ENCODE measurements around the gene POLR1C.
"Not testable (repeated sequence)": the region's sequence is repeated elsewhere in the genome, so short reads cannot be mapped to it uniquely, and the experiment has no call there.

Gene POLR1C

DNA sequence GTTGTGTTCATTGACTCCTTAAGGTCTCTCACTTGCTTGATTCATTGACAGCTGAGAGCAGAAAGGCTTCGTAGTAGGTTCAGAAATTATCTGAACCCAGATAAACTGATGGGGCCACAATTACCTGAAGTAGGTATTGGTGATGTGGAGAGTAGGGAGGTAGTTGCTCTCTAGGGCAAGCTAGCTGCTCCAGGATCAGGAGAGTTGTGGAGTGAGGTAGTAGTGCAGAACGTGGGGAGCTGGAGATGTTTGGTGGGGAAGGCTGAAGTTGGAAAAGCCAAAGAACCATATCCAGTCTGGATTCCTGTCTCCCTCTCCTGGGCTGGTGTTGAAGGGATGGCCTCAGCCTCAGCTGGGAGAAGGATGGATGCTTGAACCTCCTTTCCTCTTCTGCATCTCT, 23.7 kb upstream of the POLR1C start:
- DNase-seq = no peak

DNA sequence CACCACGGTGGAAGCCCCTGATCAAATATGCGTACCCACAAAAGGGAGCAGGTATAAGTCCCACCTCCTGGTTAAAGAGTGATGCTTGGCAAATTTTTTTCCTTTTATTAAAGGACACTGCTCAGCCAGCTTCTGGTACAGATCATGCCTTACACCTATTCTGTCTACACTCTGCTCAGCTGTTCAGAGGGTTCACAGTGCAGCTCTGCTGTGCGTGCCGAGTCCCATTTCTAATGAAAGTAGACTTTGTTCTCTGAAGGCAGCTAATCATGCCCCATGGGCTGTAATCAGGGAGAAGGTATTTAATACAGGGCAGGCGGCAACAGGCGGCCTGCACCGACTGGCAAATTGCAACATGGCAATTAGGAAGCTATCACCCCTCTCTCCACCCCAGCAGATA, 23.1 kb upstream of the POLR1C start:
- DNase-seq = no peak

DNA sequence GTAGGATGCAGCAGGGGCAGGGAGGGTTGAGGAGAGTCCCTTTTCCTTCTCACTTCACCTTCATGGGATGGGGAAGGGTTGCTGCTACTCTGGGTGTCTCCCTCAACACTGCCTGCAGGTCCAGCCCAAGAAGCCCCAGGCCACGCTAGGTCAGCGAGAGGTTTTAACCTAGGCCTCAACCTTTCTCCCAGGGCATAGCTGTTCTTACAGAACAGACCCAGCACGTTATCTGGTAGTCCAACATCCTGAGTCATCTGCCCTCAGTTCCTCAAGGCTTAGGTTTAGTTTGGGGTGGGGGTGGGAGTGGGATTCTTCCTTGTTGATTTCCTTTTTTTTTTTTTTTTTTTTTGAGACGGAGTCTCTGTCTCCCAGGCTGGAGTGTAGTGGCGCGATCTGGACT, 22.6 kb upstream of the POLR1C start:
- DNase-seq = no peak

DNA sequence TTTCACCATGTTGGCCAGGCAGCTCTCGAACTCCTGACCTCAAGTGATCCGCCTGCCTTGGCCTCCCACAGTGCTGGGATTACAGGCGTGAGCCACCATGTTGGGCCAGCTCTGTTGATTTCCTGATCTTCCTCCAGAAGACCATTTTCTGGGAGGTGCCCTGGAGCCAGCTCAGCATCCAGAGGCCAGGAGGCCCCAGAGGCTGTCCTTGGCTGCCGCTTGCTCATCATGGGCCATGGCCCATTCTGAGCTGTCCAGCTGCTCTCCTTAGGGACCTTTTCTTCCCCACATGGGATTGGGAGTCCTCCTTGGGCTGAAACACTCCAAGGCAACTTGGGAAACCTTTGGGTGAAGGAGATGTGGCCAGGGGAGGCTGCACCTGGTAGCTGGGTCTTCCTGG, 22.1 kb upstream of the POLR1C start:
- DNase-seq = no peak

DNA sequence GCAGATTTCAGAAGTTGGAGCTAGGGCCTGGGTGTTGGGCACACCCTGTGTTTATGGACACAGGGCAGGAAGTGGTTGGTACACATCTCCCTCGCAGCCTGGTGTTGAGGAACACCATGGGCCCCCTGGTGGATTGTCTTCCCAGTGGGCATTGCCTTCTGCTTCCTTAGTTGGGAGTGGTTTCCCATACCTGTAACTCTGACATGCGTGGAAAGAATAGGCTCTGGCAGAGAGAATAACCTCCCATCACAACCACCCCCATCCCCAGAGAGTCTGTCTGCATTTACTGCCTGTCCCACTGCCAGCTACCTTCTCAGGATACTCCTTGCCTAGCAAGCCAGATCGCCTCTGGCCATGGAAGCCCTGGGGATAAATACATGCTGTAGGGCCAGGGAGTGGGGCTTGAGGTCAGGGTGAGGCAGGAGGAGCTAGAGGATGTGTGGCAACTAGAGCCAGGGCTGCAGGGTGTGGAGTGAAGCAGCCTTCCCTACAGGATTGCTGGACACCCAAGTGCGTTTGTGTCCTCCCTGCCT, 21.4 kb upstream of the POLR1C start:
- DNase-seq = no peak

DNA sequence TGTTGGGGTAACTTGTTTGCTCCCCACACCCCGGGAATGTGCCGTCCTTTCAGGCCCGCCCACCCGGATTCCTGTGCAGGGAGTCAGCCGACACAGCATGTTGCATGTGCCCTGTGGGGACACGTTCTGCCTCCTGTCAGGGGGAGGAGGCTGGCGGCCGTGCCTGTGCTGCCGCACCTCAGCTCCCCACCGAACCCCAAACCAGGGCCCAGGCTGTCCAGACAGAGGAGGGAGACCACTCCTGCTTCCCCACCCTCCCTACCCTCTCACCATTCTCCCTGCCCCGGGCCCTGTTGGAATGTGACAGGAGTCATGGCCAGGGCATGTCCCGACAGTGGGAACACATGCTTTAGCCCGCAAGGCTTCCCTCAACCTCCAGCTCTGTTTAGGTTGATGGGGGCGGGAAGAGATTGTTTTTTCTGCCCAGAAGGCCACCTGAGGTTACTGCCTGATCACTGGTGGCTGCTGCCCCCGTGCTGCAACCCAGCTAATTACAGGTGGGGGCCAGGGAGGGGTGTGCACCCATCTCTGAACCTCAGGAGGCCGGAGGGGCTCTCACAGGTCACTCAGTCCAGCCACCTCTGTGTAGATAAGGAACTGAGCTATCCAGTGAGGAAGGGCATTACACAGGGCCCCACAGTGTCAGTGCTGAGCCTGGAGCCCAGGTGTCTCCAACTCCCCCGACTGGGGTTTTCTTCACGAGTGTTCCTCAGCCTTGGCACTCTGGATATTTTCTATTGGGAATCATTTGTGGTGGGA, 20.3 kb upstream of the POLR1C start:
- DNase-seq = no peak

DNA sequence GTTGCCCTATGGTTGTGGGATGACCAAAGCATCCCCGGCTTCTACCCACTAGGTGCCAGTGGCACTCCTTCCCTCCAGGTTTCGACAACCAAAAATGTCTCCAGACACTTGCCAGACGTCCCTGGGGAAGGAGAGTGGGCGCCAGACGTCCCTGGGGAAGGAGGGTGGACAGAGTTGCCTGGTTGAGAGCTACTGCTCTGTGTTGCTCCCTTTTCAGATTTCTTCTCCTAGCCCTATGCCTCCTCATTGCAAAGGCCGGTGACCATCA, 19.8 kb upstream of the POLR1C start:
- DNase-seq = no peak

DNA sequence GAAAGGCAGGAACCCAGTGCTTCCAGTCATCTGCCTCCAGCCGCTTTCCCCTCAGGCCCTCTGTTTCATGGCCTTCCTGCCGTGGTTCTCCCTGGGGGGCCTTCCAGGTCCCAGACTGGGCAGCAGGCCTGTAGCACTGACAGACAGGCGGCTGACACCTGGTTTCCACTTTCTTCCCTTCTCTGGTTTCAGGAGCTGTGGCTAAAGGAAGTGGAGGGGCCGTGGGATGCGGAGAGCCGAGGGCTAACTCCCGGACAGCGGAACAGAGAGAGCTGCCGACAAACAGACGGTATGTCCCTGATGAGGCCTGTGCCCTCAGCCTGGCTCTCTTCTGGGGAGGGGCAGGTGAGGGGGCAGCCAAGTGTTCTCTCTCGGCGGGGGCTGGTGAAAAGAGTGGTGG, 19.2 kb upstream of the POLR1C start:
- no peak for DNase-seq

DNA sequence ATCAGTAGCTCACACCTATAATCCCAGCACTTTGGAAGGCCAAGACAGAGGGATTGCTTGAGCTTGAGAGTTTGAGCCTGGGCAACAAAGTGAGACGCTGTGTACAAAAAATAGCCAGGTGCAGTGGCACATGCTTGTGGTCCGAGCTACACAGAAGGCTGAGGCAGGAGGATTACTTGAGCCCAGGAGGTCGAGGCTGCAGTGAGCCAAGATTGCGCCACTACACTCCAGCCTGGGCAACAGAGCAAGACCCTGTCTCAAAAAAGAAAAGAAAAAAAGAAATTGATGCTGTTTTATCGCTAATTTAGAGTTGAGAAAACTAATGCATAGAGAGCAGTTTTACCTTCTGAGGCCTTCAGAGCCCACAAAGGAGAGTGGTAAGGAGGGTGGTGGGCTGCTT, 18.6 kb upstream of the POLR1C start:
- DNase-seq = not testable (repeated sequence)

DNA sequence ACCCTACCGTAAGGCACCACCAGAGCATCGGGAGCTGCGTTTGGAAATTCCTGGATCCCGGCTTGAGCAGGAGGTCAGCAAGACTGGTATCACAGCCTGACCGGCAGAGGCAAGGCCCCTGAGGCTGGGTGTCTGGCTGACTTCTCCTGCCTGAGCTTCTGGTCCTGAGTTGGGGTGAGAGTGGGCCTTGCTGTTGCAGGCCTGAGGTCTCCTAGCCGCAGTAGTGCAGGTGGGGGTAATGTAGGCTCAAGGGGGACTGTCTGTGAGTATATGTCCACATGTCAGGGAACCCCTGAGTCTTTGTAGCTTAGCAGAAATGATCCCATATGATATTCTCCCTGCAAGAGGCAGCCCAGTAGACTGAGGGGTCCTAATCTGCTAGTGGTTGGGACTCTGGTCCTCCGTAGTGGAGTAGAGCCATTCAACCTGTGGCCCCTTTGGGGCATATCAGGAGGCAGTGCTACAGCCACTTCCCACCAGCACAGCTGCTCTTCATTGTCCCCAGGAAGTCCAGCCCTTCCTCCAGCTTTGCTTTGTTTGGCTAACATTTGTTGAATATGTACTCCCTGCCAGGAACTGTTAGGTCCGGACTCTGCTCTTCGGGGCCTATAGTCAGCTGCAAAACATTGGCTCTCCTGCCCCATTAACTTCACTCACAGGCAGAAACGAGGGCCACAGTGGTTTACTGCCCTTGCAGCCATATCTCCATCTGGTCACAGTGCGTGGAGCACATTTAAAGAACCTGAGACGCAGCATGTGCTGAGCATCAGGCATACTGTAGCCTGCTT, 17.7 kb upstream of the POLR1C start:
- DNase-seq = no peak

DNA sequence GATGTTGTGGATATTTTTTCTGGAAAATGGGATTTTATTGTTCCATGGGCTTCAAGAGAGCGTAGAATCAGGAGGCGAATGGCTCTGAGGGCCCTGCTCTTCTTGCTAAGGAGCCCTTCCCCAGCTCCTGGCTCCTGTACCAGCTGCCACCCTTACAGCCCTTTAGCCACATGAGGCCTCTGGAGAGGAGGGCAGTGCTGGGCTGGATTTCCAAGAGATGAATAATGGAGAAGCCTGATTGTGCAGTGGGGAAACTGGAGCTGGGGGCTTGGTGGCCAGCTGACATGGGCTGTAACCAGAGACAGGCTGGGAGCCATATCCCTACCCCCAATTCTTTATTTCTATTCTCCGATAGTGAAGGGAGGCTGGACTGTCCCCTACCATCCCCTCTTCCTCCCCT, 16.0 kb upstream of the POLR1C start:
- DNase-seq = no peak

DNA sequence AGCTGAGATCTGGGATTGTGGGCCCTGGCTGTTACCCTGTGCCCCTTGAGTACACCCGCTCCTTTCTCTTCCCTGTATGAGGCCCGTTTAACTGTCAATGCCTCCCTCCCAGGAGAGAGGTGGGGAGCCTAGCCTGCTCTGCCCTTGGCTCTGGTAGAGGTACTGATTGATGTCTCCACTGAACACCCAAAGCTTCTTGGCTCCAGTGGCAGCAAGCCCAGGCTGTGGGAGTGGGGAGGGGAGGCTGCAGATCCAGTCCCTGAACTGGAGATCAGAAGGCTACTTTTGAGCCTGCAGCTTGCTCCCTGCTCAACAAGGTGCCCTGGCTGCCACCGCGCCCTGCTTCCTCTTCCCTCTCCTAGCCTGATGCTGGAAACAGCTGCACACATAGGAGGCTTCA, 14.2 kb upstream of the POLR1C start:
- DNase-seq = no peak

DNA sequence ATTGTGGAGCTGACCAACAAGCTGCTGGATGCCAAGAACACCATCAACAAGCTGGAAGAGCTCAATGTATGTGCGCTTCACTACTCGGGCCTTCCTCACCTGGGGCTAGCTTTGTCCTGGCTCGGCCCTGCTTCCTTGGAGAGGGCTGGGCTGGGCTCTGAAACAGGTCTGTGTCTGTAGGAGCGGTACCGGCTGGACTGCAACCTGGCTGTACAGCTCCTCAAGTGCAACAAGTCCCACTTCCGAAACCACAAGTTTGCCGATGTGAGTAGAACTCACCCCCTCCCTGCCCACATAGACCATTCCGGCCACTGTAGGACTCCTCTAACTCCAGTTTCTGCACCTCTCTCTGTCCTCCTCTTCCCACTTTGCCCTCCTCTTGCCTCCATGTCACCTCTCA, 13.4 kb upstream of the POLR1C start:
- DNase-seq = no peak

DNA sequence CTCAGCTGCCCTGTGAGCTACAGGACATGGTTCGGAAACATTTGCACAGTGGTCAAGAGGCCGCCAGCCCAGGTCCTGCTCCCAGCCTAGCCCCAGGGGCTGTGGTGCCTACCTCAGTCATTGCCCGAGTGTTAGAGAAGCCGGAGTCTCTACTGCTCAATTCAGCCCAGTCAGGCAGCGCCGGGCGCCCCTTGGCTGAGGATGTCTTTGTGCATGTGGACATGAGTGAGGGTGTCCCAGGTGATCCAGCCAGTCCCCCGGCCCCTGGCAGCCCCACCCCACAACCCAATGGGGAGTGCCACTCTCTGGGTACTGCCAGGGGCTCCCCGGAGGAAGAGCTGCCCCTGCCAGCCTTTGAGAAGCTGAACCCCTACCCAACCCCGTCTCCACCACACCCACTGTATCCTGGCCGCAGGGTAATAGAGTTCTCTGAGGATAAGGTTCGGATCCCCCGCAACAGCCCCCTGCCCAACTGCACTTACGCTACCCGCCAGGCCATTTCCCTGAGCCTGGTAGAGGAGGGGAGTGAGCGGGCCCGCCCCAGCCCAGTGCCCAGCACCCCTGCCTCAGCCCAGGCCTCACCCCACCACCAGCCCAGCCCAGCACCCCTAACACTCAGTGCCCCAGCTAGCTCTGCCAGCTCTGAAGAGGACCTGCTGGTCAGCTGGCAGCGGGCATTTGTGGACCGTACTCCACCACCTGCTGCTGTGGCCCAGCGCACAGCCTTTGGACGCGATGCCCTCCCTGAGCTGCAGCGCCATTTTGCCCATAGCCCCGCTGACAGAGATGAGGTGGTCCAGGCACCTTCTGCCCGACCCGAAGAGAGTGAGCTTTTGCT, 11.9 kb upstream of the POLR1C start:
- no peak for DNase-seq

DNA sequence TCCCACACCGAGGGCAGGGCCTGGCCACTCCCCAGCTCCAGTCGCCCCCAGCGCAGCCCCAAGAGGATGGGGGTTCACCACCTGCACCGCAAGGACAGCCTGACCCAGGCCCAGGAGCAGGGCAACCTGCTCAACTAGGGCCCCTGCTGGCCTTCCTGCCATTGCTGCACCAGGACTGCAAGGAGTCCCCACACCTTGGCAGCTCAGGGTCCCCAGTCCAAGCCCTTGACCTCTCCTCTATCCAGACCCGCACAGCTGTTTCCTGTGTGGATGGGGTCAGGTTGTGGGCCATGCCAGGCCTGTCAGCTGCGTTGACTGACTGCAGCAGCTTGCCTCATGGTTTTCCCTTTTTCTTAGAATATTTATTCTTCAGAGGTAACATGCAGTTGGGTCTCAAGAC, 11.2 kb upstream of the POLR1C start:
- DNase-seq = no peak

DNA sequence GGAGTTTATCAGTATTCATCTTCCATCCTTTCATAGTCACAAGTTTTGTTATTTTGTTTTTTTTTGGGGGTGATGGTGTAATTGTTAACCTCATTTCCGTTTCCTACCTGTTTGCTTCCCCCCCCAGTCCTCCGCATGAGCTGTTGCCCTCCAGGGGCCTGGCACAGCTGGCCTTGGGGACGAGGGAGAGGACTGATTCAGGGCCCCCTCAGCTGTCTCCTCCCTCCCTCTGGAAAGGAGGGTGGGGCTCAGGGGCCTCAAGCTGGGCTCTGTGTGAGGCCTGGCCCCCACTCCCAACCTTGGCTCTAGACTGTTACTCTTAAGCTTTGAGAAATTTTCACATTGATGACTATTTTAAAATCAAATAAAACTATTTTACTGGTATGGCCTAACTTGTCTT, 10.7 kb upstream of the POLR1C start:
- no peak for DNase-seq

DNA sequence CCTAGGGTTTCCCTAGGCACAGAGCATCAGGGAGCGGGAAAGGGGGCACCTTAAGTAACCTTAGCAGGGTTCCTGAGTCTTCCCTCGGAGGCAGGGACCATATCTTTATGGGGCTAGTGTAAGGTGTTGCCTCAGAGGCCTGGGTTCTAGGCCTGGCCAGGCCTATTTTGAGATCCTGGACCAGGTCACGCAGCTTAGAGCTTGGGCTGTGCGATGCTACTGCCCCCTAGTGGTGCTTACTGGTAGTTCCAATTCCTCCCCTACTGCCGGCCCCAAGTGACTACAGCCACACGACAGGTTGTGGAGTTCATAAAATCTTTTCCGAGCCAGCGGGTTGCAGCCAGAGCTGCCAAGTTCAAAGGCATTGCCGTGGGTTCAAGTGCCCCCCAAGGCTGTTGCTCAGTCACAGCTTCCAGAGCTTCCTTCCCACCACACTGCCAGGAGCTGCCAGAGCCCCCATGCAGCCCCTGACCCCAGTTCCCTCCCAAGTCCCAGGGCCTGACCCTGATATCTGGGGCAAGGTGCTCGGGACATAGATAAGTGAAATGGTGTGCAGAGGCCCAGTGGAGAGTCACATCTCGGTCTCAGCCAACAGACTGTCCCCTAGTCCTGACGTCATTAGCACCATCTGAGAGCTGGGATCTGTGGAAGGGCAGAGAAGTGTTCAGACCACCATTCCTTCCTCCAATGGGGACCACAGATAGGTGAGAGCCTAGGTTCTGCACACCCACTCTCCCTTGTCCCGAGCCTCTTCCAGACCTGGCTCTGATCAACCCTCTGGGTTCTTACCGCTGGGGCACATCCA, 10.0 kb upstream of the POLR1C start:
- peak; percentile 65 for DNase-seq

DNA sequence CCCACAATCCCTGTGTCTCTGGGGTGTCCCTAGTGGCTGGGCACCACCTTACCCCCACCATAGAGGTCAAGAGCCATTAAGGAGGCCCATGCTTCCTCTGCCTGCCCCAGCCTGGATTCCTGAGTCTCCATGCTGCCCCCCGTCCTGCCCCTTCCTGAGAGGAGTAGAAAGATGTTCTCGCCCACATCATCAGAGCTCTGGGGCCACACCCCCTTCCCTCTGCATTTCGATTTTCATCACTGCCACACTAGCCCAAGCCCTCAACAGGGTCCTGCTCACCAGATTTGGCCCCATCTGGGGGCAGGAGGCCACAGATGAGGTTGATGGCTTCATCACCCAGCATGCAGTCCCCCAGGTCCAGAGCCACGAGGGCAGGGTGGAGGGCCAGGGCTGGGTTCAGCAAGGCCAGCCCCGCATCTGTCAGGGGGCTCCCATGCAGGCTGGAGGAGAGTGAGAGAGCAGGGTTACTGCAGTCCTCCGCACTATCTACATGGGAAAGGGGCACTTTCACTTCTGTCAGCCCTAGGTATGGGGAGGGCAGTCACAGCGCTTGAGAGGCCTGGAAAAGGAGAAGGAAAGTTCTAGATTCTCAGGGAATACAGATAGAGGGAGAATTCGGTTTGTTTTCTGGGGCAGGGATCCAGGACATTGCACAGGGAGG, 8.3 kb upstream of the POLR1C start:
- DNase-seq = no peak

DNA sequence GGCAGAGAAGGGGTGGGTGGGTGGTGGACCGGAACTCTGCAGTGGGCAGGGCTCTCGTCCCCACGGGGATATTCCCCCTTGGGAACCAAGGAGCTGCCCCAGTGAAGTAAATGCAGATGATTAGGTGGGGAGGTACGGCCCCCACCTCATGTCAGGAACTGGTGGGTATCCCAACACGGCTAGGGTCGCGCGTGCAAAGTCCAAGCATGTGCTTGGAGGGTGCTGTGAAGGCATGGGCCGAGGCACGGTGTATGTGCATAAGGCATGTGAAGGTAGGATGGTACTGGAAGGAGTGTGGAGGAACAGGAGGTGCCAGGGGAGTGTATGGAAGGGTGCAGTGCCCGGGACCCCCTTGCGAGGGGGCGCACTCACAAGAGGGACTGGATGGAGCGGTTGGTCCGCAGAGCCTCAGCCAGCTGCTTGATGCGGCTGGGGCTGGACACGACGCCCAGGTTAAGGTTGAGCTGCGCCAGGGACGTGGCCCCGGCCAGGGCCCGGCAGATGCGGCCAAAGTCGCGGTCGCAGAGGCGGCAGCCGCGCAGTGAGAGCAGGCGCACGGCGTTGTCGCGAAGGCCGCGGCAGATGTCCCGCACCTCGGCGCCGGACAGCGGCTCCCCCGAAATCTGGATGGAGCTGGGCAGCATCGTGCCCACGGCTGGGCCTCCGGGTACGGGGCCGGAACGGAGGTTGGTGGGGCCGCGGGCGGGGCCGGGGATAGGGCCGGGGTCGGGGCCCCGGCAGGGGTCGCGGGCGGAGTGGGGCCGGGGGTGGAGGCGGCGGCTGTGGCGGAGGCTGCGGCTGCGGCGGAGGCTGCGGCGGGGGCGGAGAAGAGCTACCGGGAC, 7.5 kb upstream of the POLR1C start:
- peak; percentile 25 for DNase-seq

DNA sequence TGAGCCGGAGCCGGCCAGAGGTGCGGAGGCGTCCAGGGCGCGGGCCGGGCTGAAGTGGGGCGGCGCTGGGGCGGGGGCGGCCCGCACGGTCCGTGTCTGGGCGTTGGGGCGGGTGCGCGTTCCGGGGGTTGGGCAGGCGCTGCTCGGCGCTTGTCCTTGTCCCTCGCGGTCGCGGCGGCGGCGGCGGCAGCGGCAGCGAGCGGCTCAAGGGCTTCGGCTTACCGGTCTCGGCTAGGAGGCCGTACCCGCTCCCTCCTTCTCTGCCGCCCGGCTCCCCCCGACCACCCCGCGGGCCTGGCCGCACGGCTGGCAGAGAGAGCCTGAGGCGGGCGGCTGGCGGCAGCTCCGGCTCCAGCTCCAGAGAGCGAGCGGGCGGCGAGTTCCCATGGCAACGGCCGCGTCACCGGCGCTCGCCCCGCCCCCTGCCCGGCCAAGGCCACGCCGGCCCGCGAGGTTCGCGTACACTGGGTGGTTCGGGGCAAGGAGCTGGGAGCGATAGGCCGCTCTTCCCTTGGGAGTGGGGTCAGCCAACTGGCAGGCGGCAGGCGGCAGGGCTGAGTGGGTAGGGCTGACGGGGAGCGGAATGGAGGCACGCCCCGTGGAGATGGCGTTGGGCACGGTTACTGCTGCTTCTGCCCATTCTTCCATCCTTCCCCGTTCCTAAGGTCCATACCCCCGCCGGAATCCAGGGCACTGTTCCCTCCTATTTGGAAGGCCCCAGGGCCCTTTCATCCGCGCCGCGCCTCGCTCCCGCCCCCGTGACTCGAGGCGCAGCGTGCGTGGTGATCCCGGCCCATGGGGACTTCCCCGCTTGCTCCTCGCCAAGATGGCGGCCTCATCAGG, 6.7 kb upstream of the POLR1C start, which contains the start of gene LRRC73:
Gene LRRC73, minus strand, starts transcription at position 363 of the 843 bp plus-strand sequence. CDS start 561 bp downstream, outside the sequence.
- DNase-seq = peak; percentile 73

All from stimulated activated naive CD4-positive, alpha-beta T cell treated with Interleukin-2 at 50 U/mL for 16 hours (primary cell).